Measurements from ENCODE around the gene OSCP1.

OSCP1 gene

DNA sequence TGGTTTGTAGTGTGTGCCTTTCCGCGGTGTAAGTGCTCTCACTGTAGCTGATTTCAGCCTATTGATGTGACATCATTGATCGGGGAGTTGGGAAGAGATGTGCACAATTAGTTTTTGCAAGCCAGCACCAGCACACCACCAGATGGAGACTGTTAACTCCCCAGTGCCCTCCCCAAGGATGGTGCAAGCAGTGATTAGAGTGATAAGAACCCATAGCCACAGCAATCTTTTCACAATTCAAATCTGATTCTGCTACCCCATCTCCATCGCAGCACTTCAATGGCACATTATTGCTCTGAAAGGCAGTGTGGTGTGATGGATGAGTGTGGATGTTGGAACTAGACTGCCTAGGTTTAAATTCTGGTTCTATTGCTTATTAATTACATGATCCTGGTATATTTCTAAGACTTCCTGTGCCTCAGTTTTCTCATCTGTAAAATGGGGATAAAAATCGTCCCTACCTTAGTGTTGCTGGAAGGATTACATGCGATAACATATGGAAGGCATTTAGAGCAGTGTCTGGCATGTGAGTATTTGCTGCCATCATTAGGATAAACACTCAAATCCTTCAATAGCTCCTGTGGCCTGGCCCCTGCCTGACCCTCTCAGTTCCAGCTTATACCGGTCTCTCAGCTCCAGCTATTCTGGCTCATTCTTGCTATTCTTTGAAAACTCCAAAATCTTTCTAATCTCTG is 25.8 kb upstream of the OSCP1 start:
- H3K4me3 ChIP-seq (ENCODE audit: low read length), result no peak overlapping the region
- no peak for DNase-seq (ENCODE audit: low read depth, low spot score)

DNA sequence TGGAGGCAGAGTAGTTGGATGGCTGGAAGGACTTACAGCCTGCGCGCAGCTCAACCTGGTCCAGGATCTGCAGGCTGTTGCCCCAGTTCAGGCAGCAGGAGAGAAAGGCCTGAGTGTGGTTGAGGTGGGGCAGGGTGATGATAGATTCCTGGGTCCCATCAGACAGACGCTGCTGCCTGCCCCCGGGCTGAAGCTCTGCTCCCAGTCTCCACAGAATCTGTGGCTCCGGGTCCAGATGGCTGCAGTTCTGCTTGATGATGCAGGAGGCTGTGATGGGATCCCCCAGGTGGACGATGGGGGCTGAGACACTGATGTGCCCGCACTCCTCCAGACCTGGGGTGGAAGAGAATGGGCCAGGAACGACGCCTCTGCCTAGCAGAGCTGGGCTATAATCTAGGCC is 25.1 kb upstream of the OSCP1 start:
- no peak for DNase-seq (ENCODE audit: low read depth, low spot score)
- no peak overlapping the region for H3K4me3 ChIP-seq (ENCODE audit: low read length)

DNA sequence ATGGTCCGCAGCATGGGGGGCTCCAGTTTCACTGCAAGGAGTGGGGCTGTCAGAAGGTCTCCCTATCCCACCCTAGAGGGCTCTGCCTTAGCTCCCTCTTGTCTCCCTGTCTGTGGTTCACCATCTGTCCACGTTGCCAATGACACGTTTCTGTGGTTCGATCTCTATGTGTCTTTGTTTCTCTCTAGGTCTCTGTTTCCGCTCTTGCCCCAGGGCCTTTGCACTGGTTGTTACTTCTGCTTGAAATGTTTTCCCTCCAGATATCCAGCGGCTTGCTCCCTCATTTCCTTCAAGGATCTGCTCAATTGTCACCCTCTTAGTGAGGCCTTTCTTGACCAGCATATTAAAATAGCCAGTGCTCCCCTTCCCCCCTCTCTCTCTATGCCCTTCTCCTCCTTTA is 22.4 kb upstream of the OSCP1 start:
- DNase-seq (ENCODE audit: low read depth, low spot score), result no peak

DNA sequence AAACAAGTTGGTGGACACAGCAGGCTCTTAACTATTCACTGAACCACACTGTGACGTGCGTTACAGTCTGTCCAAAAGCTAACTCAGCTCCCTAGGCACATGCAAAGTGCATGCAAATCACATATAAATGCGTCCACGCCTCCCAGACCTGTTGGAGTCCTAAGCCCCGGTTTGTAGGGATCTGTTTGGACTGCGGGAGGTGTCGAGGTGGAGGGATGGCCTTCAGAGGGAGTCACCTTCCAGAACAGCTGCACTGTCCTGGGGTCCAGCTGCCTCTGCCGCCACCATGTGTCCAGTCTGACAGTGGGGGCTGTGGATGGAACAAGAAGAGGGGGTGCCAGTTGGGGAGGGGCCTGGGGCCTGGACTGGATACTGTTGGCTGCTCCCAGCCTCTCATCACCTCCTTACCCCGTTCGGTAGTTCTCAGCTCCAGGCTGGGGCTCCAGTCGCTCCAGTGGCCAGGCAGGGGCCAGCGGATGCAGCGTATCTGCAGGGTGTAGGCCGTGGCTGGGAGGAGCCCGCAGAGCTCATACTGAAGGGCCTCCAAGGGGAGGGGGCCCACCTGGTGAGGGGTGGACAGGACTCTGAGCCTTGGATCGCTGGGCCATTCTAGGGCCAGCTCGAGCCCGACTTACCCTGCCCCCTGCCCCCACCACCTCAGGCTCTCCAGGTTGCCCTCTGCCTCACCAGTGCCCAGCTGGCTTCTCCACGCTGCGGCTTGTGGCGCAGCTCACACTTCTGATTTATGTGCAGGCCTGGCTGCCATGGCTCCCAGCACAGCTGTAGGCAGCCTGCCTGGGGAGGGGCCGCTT is 21.8 kb upstream of the OSCP1 start:
- no peak overlapping the region for H3K4me3 ChIP-seq (ENCODE audit: low read length)
- no peak for DNase-seq (ENCODE audit: low read depth, low spot score)

More for the DNA sequence above, 22.4 kb upstream of the OSCP1 start:
- H3K4me3 ChIP-seq (ENCODE audit: low read length), result no peak overlapping the region

DNA sequence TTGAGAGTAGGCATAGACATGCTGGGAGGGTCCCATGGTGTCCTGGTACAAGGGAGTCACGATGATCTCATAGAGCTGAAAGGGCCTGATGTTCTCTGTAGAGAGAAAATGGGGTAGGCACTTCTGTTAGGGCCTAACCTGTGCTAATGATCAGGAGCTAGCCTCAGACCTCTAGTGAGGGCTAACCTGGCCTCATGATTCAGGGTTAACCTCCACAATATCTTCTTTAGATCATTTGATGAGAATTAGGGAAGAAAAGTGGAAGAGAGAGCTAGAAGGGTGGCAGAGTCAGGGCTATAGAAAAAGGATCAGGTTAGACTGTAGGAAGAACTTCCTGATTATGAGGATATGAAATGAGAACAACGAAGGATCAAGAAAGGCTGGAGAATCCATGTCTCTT is 18.9 kb upstream of the OSCP1 start:
- H3K4me3 ChIP-seq (ENCODE audit: low read length), result no peak overlapping the region
- no peak for DNase-seq (ENCODE audit: low read depth, low spot score)

DNA sequence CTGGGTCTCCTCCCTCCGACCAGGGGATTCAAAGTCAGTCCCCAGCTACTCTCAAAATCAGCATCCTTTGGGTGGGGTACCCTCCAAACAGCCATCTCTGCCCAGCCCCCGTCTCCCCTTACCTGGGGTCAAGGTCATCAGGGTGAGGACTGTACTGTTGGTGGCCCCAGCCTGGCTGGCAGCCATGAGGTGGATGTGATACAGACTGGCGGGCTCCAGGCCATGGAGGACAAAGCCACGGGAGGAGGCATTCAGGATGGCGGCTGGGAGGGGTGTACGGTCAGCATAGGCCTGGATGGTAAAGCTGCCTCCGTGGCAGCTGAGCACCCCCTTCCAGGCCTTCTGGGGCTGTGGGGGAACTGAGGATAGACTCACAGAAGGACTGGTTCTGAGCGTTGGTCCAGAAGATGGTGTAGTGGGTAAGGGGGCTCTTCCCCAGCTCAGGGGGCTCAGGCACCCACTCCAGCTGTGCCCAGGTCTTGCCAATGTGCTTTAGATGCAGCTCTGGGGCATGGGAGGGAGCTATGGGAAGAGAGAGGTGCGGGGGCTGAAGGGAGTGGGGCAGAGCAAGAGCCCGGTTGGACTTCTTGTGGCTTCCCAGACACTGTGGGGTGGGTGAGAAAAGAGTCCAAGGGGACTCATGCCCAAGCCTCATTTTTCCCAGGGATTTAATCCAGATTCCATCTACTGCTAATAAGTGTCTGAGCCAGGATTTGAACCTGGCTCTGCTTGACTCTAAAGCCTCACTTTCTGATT is 17.6 kb upstream of the OSCP1 start:
- no peak overlapping the region for H3K4me3 ChIP-seq (ENCODE audit: low read length)

DNA sequence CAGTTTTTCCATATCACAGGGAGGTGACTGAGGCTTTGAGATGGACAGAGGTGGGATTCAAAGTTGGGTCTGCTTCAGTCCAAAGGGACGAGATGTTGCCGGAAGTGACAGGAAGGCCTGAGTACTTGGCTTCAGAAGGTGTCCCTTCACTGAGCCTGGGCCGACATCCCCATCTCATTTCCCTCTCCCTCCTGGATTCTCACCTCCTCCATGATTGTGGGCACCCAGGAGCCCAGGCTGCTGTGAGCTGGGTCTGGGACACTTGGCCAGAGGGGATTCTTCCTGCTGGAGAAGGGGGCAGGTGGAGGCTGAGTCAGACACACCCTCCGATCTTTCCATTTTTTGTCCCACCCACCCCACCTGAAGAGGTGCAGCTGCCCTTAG is 16.8 kb upstream of the OSCP1 start:
- no peak for DNase-seq (ENCODE audit: low read depth, low spot score)
- no peak overlapping the region for H3K4me3 ChIP-seq (ENCODE audit: low read length)

More for the DNA sequence above, 17.6 kb upstream of the OSCP1 start:
- DNase-seq (ENCODE audit: low read depth, low spot score), result no peak

DNA sequence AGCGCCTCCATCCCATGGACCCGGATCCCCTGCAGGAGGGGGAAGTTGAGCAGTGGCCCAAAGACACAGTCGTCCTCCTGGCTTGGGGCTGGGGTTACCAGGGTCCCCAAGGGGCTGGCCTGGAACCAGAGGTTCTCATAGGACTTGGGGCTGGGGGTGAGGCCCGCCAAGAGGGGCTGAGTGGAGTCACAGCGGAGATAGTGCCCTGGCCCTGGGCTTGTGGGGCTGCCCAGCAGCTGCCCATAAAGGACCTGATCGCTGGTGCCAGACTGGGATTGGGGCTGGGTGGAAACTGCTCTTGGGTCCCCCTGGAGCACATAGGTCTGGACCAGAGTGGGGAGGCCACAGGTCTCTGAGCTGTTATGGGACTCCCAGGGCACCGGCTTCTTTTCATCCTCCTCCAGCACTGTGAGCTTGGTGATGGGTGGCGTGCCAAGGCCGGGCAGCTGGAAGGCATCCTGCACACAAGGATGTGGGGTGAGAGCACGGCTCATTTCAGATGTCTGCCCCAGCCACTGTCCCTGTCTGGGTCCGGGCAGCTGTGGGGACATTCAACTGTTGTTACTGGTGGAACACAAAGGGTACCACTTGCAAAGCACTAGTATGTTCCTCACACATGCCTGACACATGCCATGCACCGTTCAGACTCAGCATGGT is 16.2 kb upstream of the OSCP1 start:
- H3K4me3 ChIP-seq (ENCODE audit: low read length), result no peak overlapping the region

DNA sequence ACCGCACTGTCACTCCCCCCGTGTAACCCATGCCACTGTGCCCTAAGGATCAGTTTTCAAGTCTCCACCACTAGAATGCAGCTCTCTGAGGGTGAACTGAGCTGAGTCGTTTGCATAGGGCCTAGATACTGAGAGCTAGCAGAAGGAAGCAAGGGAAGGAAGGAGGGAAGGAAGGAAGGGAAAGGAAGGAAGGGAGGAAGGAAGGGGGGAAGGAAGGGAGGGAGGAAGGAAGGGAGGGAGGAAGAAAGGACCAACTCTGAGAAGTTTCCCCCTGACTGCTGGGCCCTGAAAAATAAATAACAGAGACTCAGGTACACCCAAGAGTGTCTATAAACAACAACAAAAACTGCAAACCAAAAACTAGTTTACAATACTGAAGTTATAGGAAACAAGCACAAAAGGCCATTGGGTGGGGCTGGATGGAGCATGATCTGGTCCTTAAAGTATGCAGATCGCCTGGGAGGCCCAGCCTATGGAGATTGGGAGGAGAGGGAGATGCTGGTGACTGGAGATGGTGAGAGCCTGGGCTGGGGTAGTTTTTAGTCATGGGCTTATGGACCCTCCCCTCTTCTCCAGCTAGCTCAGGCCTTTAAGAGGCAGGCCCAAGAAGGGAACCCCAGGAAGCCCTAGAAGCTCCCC is 15.6 kb upstream of the OSCP1 start:
- no peak for DNase-seq (ENCODE audit: low read depth, low spot score)

More for the DNA sequence above, 16.2 kb upstream of the OSCP1 start:
- no peak for DNase-seq (ENCODE audit: low read depth, low spot score)

DNA sequence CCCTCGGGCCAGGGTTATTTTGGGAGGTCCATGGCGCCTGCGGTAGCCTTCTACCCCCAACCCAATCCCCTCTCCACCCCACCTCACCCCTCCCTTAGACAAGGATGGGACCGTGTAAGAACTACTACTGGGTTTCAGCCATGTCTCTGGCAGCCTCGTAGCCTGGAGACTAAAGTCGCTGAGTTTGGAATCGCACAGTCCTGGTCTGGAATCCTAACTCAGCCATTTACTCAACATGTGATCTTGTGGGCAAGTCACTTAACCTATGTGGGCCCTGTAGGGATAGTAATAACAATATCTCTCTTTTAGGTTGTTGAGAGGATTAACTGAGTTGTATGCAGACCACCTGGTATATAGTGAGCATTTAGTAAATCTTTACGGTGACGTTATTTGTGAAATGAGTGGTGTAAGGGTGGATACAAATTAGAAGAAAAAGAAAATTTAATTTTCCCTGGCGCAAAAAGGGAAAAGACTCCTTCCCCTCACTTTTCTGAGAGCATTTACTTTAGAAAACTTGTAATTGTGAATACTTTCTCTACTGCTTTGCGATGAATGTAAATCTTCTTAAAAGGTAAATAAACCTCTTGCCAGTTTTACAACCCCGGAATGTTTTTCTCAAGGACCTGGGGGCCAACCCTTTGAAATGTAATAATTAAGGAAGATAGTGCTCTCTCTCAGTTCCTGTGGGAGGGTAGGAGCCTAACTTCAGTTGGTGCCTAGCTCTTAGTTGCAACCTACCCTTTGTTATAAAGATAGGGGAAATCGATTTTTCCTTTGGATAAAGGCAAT is 14.5 kb upstream of the OSCP1 start:
- H3K4me3 ChIP-seq (ENCODE audit: low read length), result peak overlapping the region; percentile 78
- no peak for DNase-seq (ENCODE audit: low read depth, low spot score)

More for the DNA sequence above, 15.6 kb upstream of the OSCP1 start:
- no peak overlapping the region for H3K4me3 ChIP-seq (ENCODE audit: low read length)

DNA sequence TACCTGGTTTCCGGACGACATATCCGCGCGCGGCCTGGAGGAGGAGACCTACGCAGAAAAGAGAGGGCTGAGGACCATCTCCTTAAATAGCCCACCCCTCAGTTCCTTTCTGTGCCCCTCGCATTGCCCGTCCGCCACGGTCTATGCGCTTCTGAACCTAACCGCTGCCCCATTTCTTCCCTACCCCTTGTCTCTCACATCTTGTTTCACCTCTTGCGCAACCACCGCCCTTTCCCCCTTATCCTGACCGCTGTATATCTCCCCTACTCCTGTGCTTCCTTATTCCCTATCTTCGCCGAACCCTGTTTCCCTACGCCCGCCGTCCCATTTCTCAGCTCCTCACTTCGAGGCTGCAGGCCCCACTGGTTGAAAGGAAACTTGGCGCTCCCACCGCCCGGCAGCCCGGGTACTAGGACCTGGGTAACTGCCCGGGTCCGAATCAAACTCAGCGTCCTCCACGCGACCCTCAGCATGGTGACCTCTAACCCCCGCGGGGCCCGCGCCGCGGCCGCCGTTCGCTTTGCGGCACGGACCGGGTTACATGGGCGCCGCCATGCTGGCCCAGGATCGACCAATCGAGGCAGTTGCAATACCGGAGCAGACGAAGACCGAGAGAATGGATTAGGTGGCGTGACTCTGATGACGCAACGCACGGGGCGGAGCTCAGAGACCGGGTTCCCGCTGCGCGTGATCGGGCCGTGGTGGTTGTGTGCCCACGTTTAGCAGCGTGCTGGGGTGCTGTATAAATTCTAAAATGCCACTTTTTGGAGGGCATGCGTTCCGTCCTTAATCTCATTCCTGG is 13.8 kb upstream of the OSCP1 start, which contains the start of gene MRPS15:
TSS of gene MRPS15 (minus strand) at position 582 of the 802 bp plus-strand sequence. CDS start at position 473, 109 bp downstream.
- peak within 1 kb of the TSS; percentile 78 for H3K4me3 ChIP-seq (ENCODE audit: low read length)
- peak; percentile 93 for DNase-seq (ENCODE audit: low read depth, low spot score)

DNA sequence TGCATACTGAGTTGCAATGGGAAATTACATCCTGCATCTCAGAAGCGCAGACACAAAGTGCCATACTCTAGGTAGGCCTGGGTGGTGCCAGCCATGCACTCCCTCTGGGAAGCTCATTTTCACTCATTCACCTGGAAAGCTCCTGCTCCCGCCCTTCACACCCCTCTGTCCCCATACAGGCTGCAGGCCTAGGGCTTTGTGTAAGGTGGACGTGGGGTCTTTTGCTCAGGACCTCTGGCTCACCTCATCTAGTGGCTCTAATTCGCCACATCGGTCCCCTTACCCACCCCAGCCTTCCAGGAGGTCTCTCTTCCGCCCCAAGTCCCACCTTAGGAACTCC is 13.2 kb upstream of the OSCP1 start:
- no peak for DNase-seq (ENCODE audit: low read depth, low spot score)
- H3K4me3 ChIP-seq (ENCODE audit: low read length), result peak overlapping the region; percentile 78

DNA sequence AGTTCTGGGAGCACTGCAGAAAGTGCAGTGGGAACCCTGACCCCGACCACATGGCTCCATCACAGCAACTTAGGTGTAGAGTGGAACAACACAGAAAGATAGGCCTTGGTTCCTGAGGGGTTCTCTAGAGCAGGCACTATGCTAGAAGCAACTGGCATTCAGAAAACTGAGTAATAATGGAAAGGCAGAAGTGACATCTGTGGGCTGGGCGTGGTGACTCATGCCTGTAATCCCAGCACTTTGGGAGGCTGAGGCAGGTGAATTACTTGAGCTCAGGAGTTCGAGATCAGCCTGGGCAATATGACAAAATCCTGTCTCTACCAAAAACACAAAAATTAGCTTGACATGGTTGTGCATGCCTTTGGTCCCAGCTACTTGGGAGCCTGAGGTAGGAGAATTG is 8.7 kb upstream of the OSCP1 start:
- no peak for DNase-seq (ENCODE audit: low read depth, low spot score)
- no peak overlapping the region for H3K4me3 ChIP-seq (ENCODE audit: low read length)

DNA sequence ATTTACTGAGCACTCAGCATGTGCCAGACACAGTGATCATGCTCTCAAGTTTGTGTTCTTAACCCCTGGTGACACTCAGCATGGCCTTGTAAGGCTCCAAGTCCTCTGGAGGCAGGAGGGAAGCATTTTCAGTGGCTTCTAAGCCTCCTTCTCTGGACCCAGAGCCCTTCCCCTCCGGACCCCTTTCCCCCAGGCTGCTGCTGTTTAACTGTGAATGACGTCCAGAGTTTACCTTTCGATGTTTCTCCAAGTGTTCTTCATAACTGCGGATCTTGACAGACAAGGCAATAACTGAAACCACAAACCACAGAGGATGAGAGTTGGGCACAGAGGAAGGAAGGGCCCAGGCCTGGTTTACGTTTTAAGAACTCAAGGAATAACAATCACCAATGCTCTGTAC is 7.4 kb upstream of the OSCP1 start:
- peak overlapping the region; percentile 29 for H3K4me3 ChIP-seq (ENCODE audit: low read length)

DNA sequence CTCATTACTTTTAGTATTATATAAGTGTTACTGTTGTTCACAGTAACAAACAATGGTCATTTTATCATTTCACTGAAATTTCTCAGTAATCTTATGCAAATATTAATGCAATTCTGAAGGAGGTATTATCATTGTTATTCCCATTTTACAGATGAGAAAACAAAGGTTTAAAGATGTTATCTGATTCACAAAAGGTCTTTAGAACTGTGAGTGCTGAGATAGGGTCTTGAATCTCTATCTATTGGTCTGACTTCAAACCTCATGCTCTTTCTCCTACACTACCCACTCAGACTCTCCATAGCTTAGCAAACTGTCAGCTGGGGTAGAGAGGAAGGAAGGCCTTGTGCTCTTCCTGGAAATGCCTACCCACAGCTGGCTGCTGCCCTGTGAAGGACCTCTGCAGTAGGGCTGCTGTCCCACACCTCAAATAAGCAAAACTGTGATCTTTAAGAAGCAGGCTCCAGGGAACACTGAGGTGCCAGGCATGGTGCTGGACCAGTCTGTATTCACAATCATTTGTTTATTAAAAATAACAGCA is 6.2 kb upstream of the OSCP1 start:
- DNase-seq (ENCODE audit: low read depth, low spot score), result no peak
- no peak overlapping the region for H3K4me3 ChIP-seq (ENCODE audit: low read length)

More for the DNA sequence above, 7.4 kb upstream of the OSCP1 start:
- DNase-seq (ENCODE audit: low read depth, low spot score), result peak; percentile 85

DNA sequence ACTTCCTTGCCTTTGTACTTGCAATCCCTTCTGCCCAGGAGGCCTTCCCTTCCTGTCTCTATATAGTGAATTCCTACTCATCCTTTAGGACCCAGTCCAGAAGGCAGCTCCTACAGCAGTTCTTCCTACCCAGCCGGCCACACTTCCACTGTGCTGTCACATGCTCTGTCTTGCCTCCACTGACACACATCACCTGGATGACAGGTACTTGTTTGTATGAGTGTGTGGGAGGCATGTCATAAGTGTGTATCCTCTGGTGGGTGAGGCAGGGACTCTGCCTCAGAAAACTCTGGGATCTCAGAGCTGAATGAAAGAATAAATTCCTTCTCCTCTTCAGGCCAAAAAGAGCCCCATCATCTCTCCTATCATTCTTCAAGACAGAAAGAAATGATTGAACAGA is 5.1 kb upstream of the OSCP1 start:
- no peak for DNase-seq (ENCODE audit: low read depth, low spot score)

More for the DNA sequence above, 5.1 kb upstream of the OSCP1 start:
- no peak overlapping the region for H3K4me3 ChIP-seq (ENCODE audit: low read length)
